Measurements from ENCODE around the gene ANKRD13C.

The ANKRD13C gene

GRCh38 chr1:70211541-70211940 is 143.0 kb downstream of the ANKRD13C start:
- peak; percentile 24 for DNase-seq

GRCh38 chr1:70210820-70211219 is 143.7 kb downstream of the ANKRD13C start:
- DNase-seq, result no peak

Measured in fibroblast of skin of abdomen (primary cell).